DMS153 treated with DMSO at 0.1 percent for 48 hours (cell line): ENCODE results near the gene GNGT2.
"Not testable (repeated sequence)": the region's sequence is repeated elsewhere in the genome, so short reads cannot be mapped to it uniquely, and the experiment has no call there.

ENCODE experiments used
- DNase-seq: peaks from one replicate; lab custom pipeline; 2025; ENCODE audit not compliant: unreplicated experiment; lab: John Stamatoyannopoulos, UW

Gene GNGT2

GRCh38 chr17:49180998-49181635 lies 29.3 kb downstream of the GNGT2 start:
- no peak for DNase-seq

- DNase-seq = no peak
These were observed 30.1 kb downstream of the GNGT2 start for GRCh38 chr17:49180303-49180702.

- DNase-seq = not testable (repeated sequence)
These were observed 34.4 kb downstream of the GNGT2 start for GRCh38 chr17:49175978-49176377.

- not testable (repeated sequence) for DNase-seq
These were observed 39.7 kb downstream of the GNGT2 start for GRCh38 chr17:49170711-49171110.

- no peak for DNase-seq
These were observed 40.2 kb downstream of the GNGT2 start for GRCh38 chr17:49170216-49170615.

- no peak for DNase-seq
These were observed 41.7 kb downstream of the GNGT2 start for GRCh38 chr17:49168706-49169105.

- no peak for DNase-seq
These were observed 45.2 kb downstream of the GNGT2 start for GRCh38 chr17:49165143-49165542.

GRCh38 chr17:49162866-49163265 lies 47.5 kb downstream of the GNGT2 start:
- DNase-seq = no peak

- DNase-seq = no peak
These were observed 52.6 kb downstream of the GNGT2 start for GRCh38 chr17:49157784-49158183.

- no peak for DNase-seq
These were observed 54.1 kb downstream of the GNGT2 start for GRCh38 chr17:49156256-49156655.
